ENCODE measurements around the gene BROX. TPM values are rescaled to one million over a fixed set of nuclear protein-coding genes. Genes with fewer than 3 reads are reported as not detected.

The BROX gene
- total RNA-seq: 33.6 and 45.0 TPM in 2 replicates

GRCh38 chr1:222712253-222713090, at the start of gene BROX, which contains the start of gene AIDA:
TSS of gene BROX (plus strand) at chr1:222712564. CDS start at chr1:222715700, 3,136 bp downstream.
TSS of gene AIDA (minus strand) at chr1:222712491. CDS start at chr1:222712317, 174 bp downstream.

GRCh38 chr1:222736972-222737371, 24.6 kb downstream of the BROX start, which contains the start of gene FAM177B:
TSS of gene FAM177B (plus strand) at chr1:222737202. CDS start at chr1:222746546, 9,344 bp downstream.

Other genes with a start within 250 kb of the BROX start
- 0.09 TPM in 1 of 2 replicates, not detected in the other for gene HHIPL2, start 164.5 kb upstream of the BROX start, total RNA-seq
- 12.5 and 15.7 TPM in 2 replicates for gene TAF1A, start 122.6 kb upstream of the BROX start, total RNA-seq
- 68.3 and 71.5 TPM in 2 replicates for gene MIA3, start 94.5 kb upstream of the BROX start, total RNA-seq
- 49.9 and 102 TPM in 2 replicates for gene AIDA, start 73 bp upstream of the BROX start, total RNA-seq
- gene FAM177B, start 24.6 kb downstream of the BROX start, total RNA-seq: not detected in 2 replicates
- 6.8 and 7.2 TPM in 2 replicates for gene DISP1, start 102.5 kb downstream of the BROX start, total RNA-seq